ENCODE results near the gene MMP11. TPM values are rescaled to one million over a fixed set of nuclear protein-coding genes. Genes with fewer than 3 reads are reported as not detected.

Gene MMP11
- total and polyA plus RNA-seq, 3 experiments from 2014 or later, result 0.90 to 1.9 (median 1.6) TPM

- POLR2A ChIA-PET, result no interaction called here
- Mint-ChIP-seq H3K4me1 (peaks cover 10 to 22% (median 10%) of the 10 kb centered on the region in 3 donors), H3K36me3 (peaks cover 0 to 86% (median 22%) of the 10 kb centered on the region in 3 donors), H3K27me3 (no peaks in the 10 kb centered on the region), H3K27ac (peak overlapping the region in 1 of 8 donors; percentile 42), H3K9me3 (peaks cover 0 to 1% (median 0%) of the 10 kb centered on the region in 5 donors), H3K4me3 (no peak overlapping the region)
- Histone ChIP-seq H3K9me3 (ENCODE audit: low read length) (no peaks in the 10 kb centered on the region), H3K36me3 (ENCODE audit: insufficient read depth, low read length) (peaks cover 52% of the 10 kb centered on the region), H3K27ac (ENCODE audit: low read depth, low read length) (no peak overlapping the region), H3K27me3 (ENCODE audit: insufficient read depth, low read length, poor library complexity, severe bottlenecking) (no peaks in the 10 kb centered on the region), H3K4me1 (ENCODE audit: insufficient read depth, low read length) (no peaks in the 10 kb centered on the region), H3K4me3 (ENCODE audit: low read length) (no peak overlapping the region)
- CTCF ChIA-PET, result no interaction called here
- DNase-seq, result no peak
Measured at GRCh38 chr22:23826510-23827350, 54.1 kb downstream of the MMP11 start.

- ChIA-PET CTCF (no interaction called here), POLR2A (no interaction called here)
- Histone ChIP-seq H3K36me3 (ENCODE audit: insufficient read depth, low read length) (peaks cover 44% of the 10 kb centered on the region), H3K4me1 (ENCODE audit: insufficient read depth, low read length) (no peaks in the 10 kb centered on the region), H3K4me3 (ENCODE audit: low read length) (no peak overlapping the region), H3K9me3 (ENCODE audit: low read length) (no peaks in the 10 kb centered on the region), H3K27me3 (ENCODE audit: insufficient read depth, low read length, poor library complexity, severe bottlenecking) (no peaks in the 10 kb centered on the region), H3K27ac (ENCODE audit: low read depth, low read length) (no peak overlapping the region)
- H3K27ac Mint-ChIP-seq, result no peak overlapping the region
- peaks cover 0 to 81% (median 22%) of the 10 kb centered on the region in 3 donors for H3K36me3 Mint-ChIP-seq
- H3K9me3 Mint-ChIP-seq, result peaks cover 0 to under 1% (median 0%) of the 10 kb centered on the region in 5 donors
- H3K4me1 Mint-ChIP-seq, result peaks cover 9 to 22% (median 10%) of the 10 kb centered on the region in 3 donors
- no peak for DNase-seq
- no peak overlapping the region for H3K4me3 Mint-ChIP-seq
- H3K27me3 Mint-ChIP-seq, result no peaks in the 10 kb centered on the region
Measured at GRCh38 chr22:23827351-23827995, 54.8 kb downstream of the MMP11 start.

GRCh38 chr22:23828800-23829680 lies 56.4 kb downstream of the MMP11 start:
- Mint-ChIP-seq H3K36me3 (peaks cover 0 to 73% (median 21%) of the 10 kb centered on the region in 3 donors), H3K27ac (peak overlapping the region in 5 of 8 donors; percentile 11 to 58 (median 48)), H3K4me3 (no peak overlapping the region), H3K9me3 (no peaks in the 10 kb centered on the region), H3K27me3 (no peaks in the 10 kb centered on the region), H3K4me1 (peaks cover 7 to 22% (median 8%) of the 10 kb centered on the region in 3 donors)
- Histone ChIP-seq H3K27ac (ENCODE audit: low read depth, low read length) (no peak overlapping the region), H3K4me1 (ENCODE audit: insufficient read depth, low read length) (no peaks in the 10 kb centered on the region), H3K36me3 (ENCODE audit: insufficient read depth, low read length) (peaks cover 32% of the 10 kb centered on the region), H3K4me3 (ENCODE audit: low read length) (no peak overlapping the region), H3K9me3 (ENCODE audit: low read length) (no peaks in the 10 kb centered on the region), H3K27me3 (ENCODE audit: insufficient read depth, low read length, poor library complexity, severe bottlenecking) (no peaks in the 10 kb centered on the region)
- ChIA-PET CTCF (interaction anchor here (0.8 kb wide), 1 partner anchor 20 kb away, joined by 3 read pairs; no protein-coding TSS in a partner anchor), POLR2A (no interaction called here)
- no peak for DNase-seq

GRCh38 chr22:23829845-23830372 lies 57.3 kb downstream of the MMP11 start:
- no peak overlapping the region for H3K27ac ChIP-seq (ENCODE audit: low read depth, low read length)
- H3K9me3 ChIP-seq (ENCODE audit: low read length), result no peaks in the 10 kb centered on the region
- Mint-ChIP-seq H3K4me1 (peaks cover 7 to 22% (median 8%) of the 10 kb centered on the region in 3 donors), H3K36me3 (peaks cover 0 to 71% (median 21%) of the 10 kb centered on the region in 3 donors), H3K4me3 (no peak overlapping the region), H3K27ac (peak overlapping the region in 2 of 8 donors; percentile 34 to 45), H3K9me3 (no peaks in the 10 kb centered on the region), H3K27me3 (no peaks in the 10 kb centered on the region)
- no peaks in the 10 kb centered on the region for H3K4me1 ChIP-seq (ENCODE audit: insufficient read depth, low read length)
- DNase-seq, result no peak
- ChIA-PET CTCF (interaction anchor here (0.8 kb wide), 1 partner anchor 19 kb away, joined by 3 read pairs; no protein-coding TSS in a partner anchor), POLR2A (no interaction called here)
- no peak overlapping the region for H3K4me3 ChIP-seq (ENCODE audit: low read length)
- no peaks in the 10 kb centered on the region for H3K27me3 ChIP-seq (ENCODE audit: insufficient read depth, low read length, poor library complexity, severe bottlenecking)
- peaks cover 24% of the 10 kb centered on the region for H3K36me3 ChIP-seq (ENCODE audit: insufficient read depth, low read length)

GRCh38 chr22:23831261-23831660 lies 58.6 kb downstream of the MMP11 start:
- Histone ChIP-seq H3K4me1 (ENCODE audit: insufficient read depth, low read length) (no peaks in the 10 kb centered on the region), H3K4me3 (ENCODE audit: low read length) (no peak overlapping the region), H3K27ac (ENCODE audit: low read depth, low read length) (no peak overlapping the region), H3K27me3 (ENCODE audit: insufficient read depth, low read length, poor library complexity, severe bottlenecking) (no peaks in the 10 kb centered on the region), H3K36me3 (ENCODE audit: insufficient read depth, low read length) (peaks cover 14% of the 10 kb centered on the region), H3K9me3 (ENCODE audit: low read length) (no peaks in the 10 kb centered on the region)
- Mint-ChIP-seq H3K36me3 (peaks cover 0 to 67% (median 17%) of the 10 kb centered on the region in 3 donors), H3K27ac (peak overlapping the region in 2 of 8 donors; percentile 55 to 58), H3K9me3 (no peaks in the 10 kb centered on the region), H3K4me1 (peaks cover 7 to 22% (median 8%) of the 10 kb centered on the region in 3 donors), H3K4me3 (no peak overlapping the region), H3K27me3 (no peaks in the 10 kb centered on the region)
- ChIA-PET POLR2A (no interaction called here), CTCF (no interaction called here)
- DNase-seq, result no peak

GRCh38 chr22:23831781-23832180 lies 59.1 kb downstream of the MMP11 start:
- no peak overlapping the region for H3K4me3 ChIP-seq (ENCODE audit: low read length)
- POLR2A ChIA-PET, result no interaction called here
- no peaks in the 10 kb centered on the region for H3K27me3 ChIP-seq (ENCODE audit: insufficient read depth, low read length, poor library complexity, severe bottlenecking)
- no peak overlapping the region for H3K27ac ChIP-seq (ENCODE audit: low read depth, low read length)
- Mint-ChIP-seq H3K9me3 (no peaks in the 10 kb centered on the region), H3K4me1 (peaks cover 9 to 22% (median 10%) of the 10 kb centered on the region in 3 donors), H3K4me3 (no peak overlapping the region), H3K27ac (peak overlapping the region in 1 of 8 donors; percentile 58), H3K36me3 (peaks cover 0 to 62% (median 14%) of the 10 kb centered on the region in 3 donors), H3K27me3 (no peaks in the 10 kb centered on the region)
- no peaks in the 10 kb centered on the region for H3K9me3 ChIP-seq (ENCODE audit: low read length)
- no peaks in the 10 kb centered on the region for H3K4me1 ChIP-seq (ENCODE audit: insufficient read depth, low read length)
- CTCF ChIA-PET, result no interaction called here
- no peak for DNase-seq
- H3K36me3 ChIP-seq (ENCODE audit: insufficient read depth, low read length), result peaks cover 14% of the 10 kb centered on the region

- ChIA-PET POLR2A (no interaction called here), CTCF (interaction anchor here (1.4 kb wide), 1 partner anchor 17 kb away, joined by 5 read pairs; no protein-coding TSS in a partner anchor)
- DNase-seq, result no peak
- H3K27ac ChIP-seq (ENCODE audit: low read depth, low read length), result no peak overlapping the region
- H3K4me3 ChIP-seq (ENCODE audit: low read length), result no peak overlapping the region
- H3K36me3 ChIP-seq (ENCODE audit: insufficient read depth, low read length), result peaks cover 8% of the 10 kb centered on the region
- peak overlapping the region in 1 of 8 donors; percentile 50 for H3K27ac Mint-ChIP-seq
- no peaks in the 10 kb centered on the region for H3K9me3 Mint-ChIP-seq
- peaks cover 0 to 56% (median 14%) of the 10 kb centered on the region in 3 donors for H3K36me3 Mint-ChIP-seq
- no peaks in the 10 kb centered on the region for H3K9me3 ChIP-seq (ENCODE audit: low read length)
- H3K27me3 Mint-ChIP-seq, result no peaks in the 10 kb centered on the region
- H3K4me1 ChIP-seq (ENCODE audit: insufficient read depth, low read length), result no peaks in the 10 kb centered on the region
- no peak overlapping the region for H3K4me3 Mint-ChIP-seq
- H3K27me3 ChIP-seq (ENCODE audit: insufficient read depth, low read length, poor library complexity, severe bottlenecking), result no peaks in the 10 kb centered on the region
- peaks cover 10 to 22% (median 12%) of the 10 kb centered on the region in 3 donors for H3K4me1 Mint-ChIP-seq
Measured at GRCh38 chr22:23832226-23833016, 59.8 kb downstream of the MMP11 start.
